GM12878 (cell line): ENCODE results near the gene GPR62. TPM values are rescaled to one million over a fixed set of nuclear protein-coding genes. Genes with fewer than 3 reads are reported as not detected.

Experiments used
- ATAC-seq: fragments of 200-7000 bp; cut with Tn5 transposase; 3 replicates; pipeline ENCODE4 v1.9.1; 2020; ENCODE audit warnings: mild to moderate bottlenecking, moderate library complexity
- BruUV-seq: library from RNA; stranded (reverse); fragments of 400-500 nt; replicated peaks from 2 replicates; lab custom pipeline; 2021; lab: Mats Ljungman, UMichigan
- CTCF ChIA-PET: fragments of 300-600 bp; sonication (Branson Sonifier 250); formaldehyde crosslinking; extraction: SDS; loops from one replicate; lab custom pipeline; 2021; ENCODE audit warnings: inconsistent platforms; lab: Yijun Ruan, JAX
- POLR2A ChIA-PET: fragments of 350-600 bp; formaldehyde crosslinking; extraction: SDS; loops from one replicate; lab custom pipeline; 2021; ENCODE audit warnings: inconsistent platforms; lab: Charles Lee
- RAD21 ChIA-PET: fragments of 300-600 bp; sonication (Branson Sonifier 250); formaldehyde crosslinking; loops from one replicate; lab custom pipeline; 2023; ENCODE audit warnings: antibody characterized with exemption; ENCODE audit not compliant: unreplicated experiment; lab: Charles Lee
- SMC1A ChIA-PET: fragments of 300-600 bp; sonication (Branson Sonifier 250); formaldehyde crosslinking; loops from one replicate; lab custom pipeline; 2023; ENCODE audit not compliant: unreplicated experiment, uncharacterized antibody; lab: Charles Lee
- DNase-seq: peaks from one replicate; pipeline ENCODE4 v3.0.0-alpha.2; 2011; ENCODE audit warnings: low read depth, low spot score
- FAIRE-seq: peaks from 3 replicates; lab custom pipeline; 2011; peaks lifted over from hg19 to GRCh38; lab: Jason Lieb, UNC
- H2AFZ ChIP-seq: 2 replicates; pipeline ENCODE4 v1.6.0; 2011; ENCODE audit warnings: low read depth, low read length, control low read depth; ENCODE audit not compliant: control insufficient read depth
- H3K27ac ChIP-seq: 2 replicates; pipeline ENCODE4 v1.5.1; 2011; ENCODE audit warnings: control low read depth; ENCODE audit not compliant: control insufficient read depth, insufficient read depth
- H3K27me3 ChIP-seq, 2 experiments: replicated peaks in 1 of 2; 2 replicates each; pipeline versions ENCODE4 v1.6.0 to v1.6.1; 2011; ENCODE audit warnings: low read length in 1 of 2; ENCODE audit not compliant: control insufficient read depth in 2 of 2, insufficient read depth in 2 of 2
- H3K36me3 ChIP-seq, 2 experiments: 2 replicates each; pipeline ENCODE4 v1.5.1; 2011; ENCODE audit warnings: low read length in 1 of 2; ENCODE audit not compliant: control insufficient read depth in 2 of 2, insufficient read depth in 2 of 2
- H3K4me1 ChIP-seq: 2 replicates; pipeline ENCODE4 v1.6.1; 2011; ENCODE audit warnings: mild to moderate bottlenecking, low read length, moderate library complexity, mixed read lengths; ENCODE audit not compliant: control insufficient read depth, insufficient read depth
- H3K4me2 ChIP-seq: 2 replicates; pipeline ENCODE4 v1.6.0; 2011; ENCODE audit warnings: control low read depth; ENCODE audit not compliant: control insufficient read depth, insufficient read depth
- H3K4me3 ChIP-seq: fragments of 200-600 bp; sonication (generic); 2 replicates; pipeline ENCODE4 v1.5.1; 2016
- H3K79me2 ChIP-seq: 2 replicates; pipeline ENCODE4 v1.6.0; 2011; ENCODE audit warnings: low read length; ENCODE audit not compliant: control insufficient read depth, insufficient read depth
- H3K9ac ChIP-seq: 2 replicates; pipeline ENCODE4 v1.8.0; 2011; ENCODE audit warnings: low read length, control low read depth, mixed read lengths; ENCODE audit not compliant: control insufficient read depth, insufficient read depth
- H3K9me3 ChIP-seq: replicated peaks from 3 replicates; pipeline ENCODE4 v1.5.1; 2011; ENCODE audit warnings: mild to moderate bottlenecking, low read length; ENCODE audit not compliant: control insufficient read depth, insufficient read depth
- H4K20me1 ChIP-seq: 2 replicates; pipeline ENCODE4 v1.6.0; 2011; ENCODE audit not compliant: control insufficient read depth, insufficient read depth
- ASH2L ChIP-seq: fragments of 300-600, 200-600 bp; sonication (generic); IDR thresholded peaks from 2 replicates; pipeline ENCODE4 v1.6.1; 2017; ENCODE audit warnings: low read depth, mild to moderate bottlenecking, borderline replicate concordance
- ATF7 ChIP-seq: fragments of 450-650 bp; IDR thresholded peaks from 2 replicates; pipeline ENCODE4 v1.6.1; 2016; ENCODE audit warnings: low read depth, mild to moderate bottlenecking
- BACH1 ChIP-seq: fragments of 450-650 bp; IDR thresholded peaks from 2 replicates; pipeline ENCODE4 v1.6.1; 2017; ENCODE audit warnings: mild to moderate bottlenecking, borderline replicate concordance
- BRCA1 ChIP-seq: IDR thresholded peaks from 2 replicates; pipeline ENCODE4 v1.6.1; 2011; ENCODE audit warnings: low read depth, low read length, improper control_type of control experiment
- EED ChIP-seq: sonication (generic); IDR thresholded peaks from 2 replicates; pipeline ENCODE4 v1.6.1; 2016; ENCODE audit warnings: antibody characterized with exemption, low read depth
- EGR1 ChIP-seq, 2 experiments: IDR thresholded peaks; 1 replicate in 1 of 2; 2 replicates in 1 of 2; pipeline ENCODE4 v1.6.1; 2011 to 2012; ENCODE audit warnings: low read depth in 2 of 2, low read length in 2 of 2, borderline replicate concordance in 1 of 2, mild to moderate bottlenecking in 1 of 2, moderate library complexity in 1 of 2
- IKZF1 ChIP-seq: fragments of 450-650 bp; conservative IDR thresholded peaks from 2 replicates; pipeline ENCODE4 v1.6.1; 2017; ENCODE audit warnings: antibody characterized with exemption, mild to moderate bottlenecking
- MTA2 ChIP-seq: fragments of 450-650 bp; IDR thresholded peaks from 2 replicates; pipeline ENCODE4 v1.6.1; 2016; ENCODE audit warnings: low read depth, mild to moderate bottlenecking, moderate library complexity
- NBN ChIP-seq: fragments of 450-650 bp; IDR thresholded peaks from 2 replicates; pipeline ENCODE4 v1.6.1; 2016
- NFYA ChIP-seq: IDR thresholded peaks from 2 replicates; pipeline ENCODE4 v1.6.1; 2011; ENCODE audit warnings: low read depth, mild to moderate bottlenecking, low read length, improper control_type of control experiment, borderline replicate concordance
- NR2F1 ChIP-seq: fragments of 450-650 bp; conservative IDR thresholded peaks from 2 replicates; pipeline ENCODE4 v1.6.1; 2017; ENCODE audit warnings: mild to moderate bottlenecking
- POLR2AphosphoS5 ChIP-seq: IDR thresholded peaks from 2 replicates; pipeline ENCODE4 v1.6.1; 2011; ENCODE audit warnings: mild to moderate bottlenecking, low read length, inconsistent platforms
- SREBF2 ChIP-seq: IDR thresholded peaks from 2 replicates; pipeline ENCODE4 v1.6.1; 2012; ENCODE audit warnings: mild to moderate bottlenecking, low read length
- TCF3 ChIP-seq: IDR thresholded peaks from 2 replicates; pipeline ENCODE4 v1.6.1; 2012; ENCODE audit warnings: low read depth, mild to moderate bottlenecking, low read length, borderline replicate concordance; ENCODE audit not compliant: insufficient read depth
- YY1 ChIP-seq: IDR thresholded peaks from 2 replicates; pipeline ENCODE4 v1.6.1; 2011; ENCODE audit warnings: low read depth, mild to moderate bottlenecking, low read length
- ZNF207 ChIP-seq: fragments of 450-650 bp; IDR thresholded peaks from 2 replicates; pipeline ENCODE4 v1.6.1; 2014; ENCODE audit warnings: antibody characterized with exemption, mild to moderate bottlenecking, borderline replicate concordance
- WGBS: methylation state at CpG from one replicate; pipeline ENCODE4 v1.1.6; 2016; ENCODE audit warnings: low lambda C conversion rate; ENCODE audit not compliant: insufficient replicate concordance, insufficient coverage; ENCODE audit errors: missing lambda C conversion rate; 5-methylcytosine and 5-hydroxymethylcytosine counted together
- in situ Hi-C: fragments of 300-500 bp; cut with MboI; formaldehyde crosslinking; loops from 9 replicates; pipeline ENCODE4 v1.14.3; 2018; ENCODE audit warnings: mixed read lengths
- intact Hi-C: fragments of 100-400 bp; cut with micrococcal nuclease; formaldehyde crosslinking; loops from one replicate; pipeline ENCODE4 v1.14.2; 2022; ENCODE audit not compliant: unreplicated experiment
- polyA plus RNA-seq, 11 experiments: library from polyadenylated mRNA; depleted of rRNA in 4 of 11; unstranded in 6 of 11; stranded (reverse) in 5 of 11; fragments of >200 nt; fragmentation: Nextera tagmentation in 4 of 11; fragmentation: Illumina TruSeq in 1 of 11; extraction: Ambion mirVana in 4 of 11; extraction: Trizol in 1 of 11; gene quantifications; 1 replicate in 1 of 11; 2 replicates in 10 of 11; pipeline versions ENCODE4 v1.2.1 to v1.2.3, GENCODE V29; 2011 to 2016; ENCODE audit warnings: inconsistent platforms in 2 of 11, missing spikeins in 2 of 11, low read depth in 1 of 11
- total RNA-seq, 4 experiments: library from RNA; depleted of rRNA in 3 of 4; stranded (reverse); fragments of >200 nt in 3 of 4; fragmentation: Illumina TruSeq in 1 of 4; extraction: Trizol in 1 of 4; gene quantifications; 2 replicates each; pipeline versions ENCODE4 v1.2.1 to v1.2.3, GENCODE V29; 2013 to 2021
- TF ChIP-seq, protein P1 (sequence below): fragments of 450-650 bp; IDR thresholded peaks from 2 replicates; pipeline ENCODE4 v1.6.1; 2017; ENCODE audit warnings: antibody characterized with exemption, mild to moderate bottlenecking, moderate library complexity

Gene GPR62
- total and polyA plus RNA-seq, 10 of the 15 experiments (the other 5 are each of a cell fraction or from before 2014, with no cell fraction given): not detected

DNA sequence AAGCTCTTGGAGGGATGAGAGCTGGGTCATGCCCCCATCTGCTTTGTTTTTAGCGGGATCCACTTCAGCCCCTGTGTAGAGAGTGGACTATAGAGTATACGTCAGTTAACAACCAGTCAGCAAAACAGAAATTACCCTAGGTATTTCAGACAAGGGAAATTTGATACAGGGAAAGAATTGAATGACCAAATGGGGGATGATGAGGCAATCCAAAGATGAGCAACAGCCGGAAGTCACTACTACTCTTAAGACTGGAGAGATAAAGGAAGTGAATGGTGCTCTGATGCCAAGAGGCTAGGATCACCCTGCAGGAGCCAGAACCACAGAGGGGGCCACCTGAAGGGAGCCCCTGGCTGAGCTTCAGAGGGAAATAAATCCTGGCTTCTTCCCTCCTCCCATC, 1.7 kb upstream of the GPR62 start:
- Histone ChIP-seq H3K4me2 (no peak overlapping the region), H4K20me1 (no peaks in the 10 kb centered on the region), H3K4me3 (no peak overlapping the region), H3K4me1 (no peaks in the 10 kb centered on the region), H3K27me3 (peaks cover 0 to 8% of the 10 kb centered on the region in 2 experiments; a peak in 3 of 4 replicates), H2AFZ (no peak overlapping the region), H3K9ac (no peak overlapping the region), H3K27ac (no peak overlapping the region), H3K9me3 (no peaks in the 10 kb centered on the region), H3K79me2 (no peaks in the 10 kb centered on the region), H3K36me3 (no peaks in the 10 kb centered on the region)
- POLR2A ChIA-PET: no interaction called here
- in situ Hi-C loops (no loop called here), intact Hi-C loops (no loop called here)
- RAD21 ChIA-PET: interaction anchor here (1.2 kb wide), 1 partner anchor 12 kb away, joined by 3 read pairs; the partner anchor contains the start of gene RRP9
- 63% methylated on average over 3 of the region's 3 CpGs for WGBS
- DNase-seq (no peak), FAIRE-seq (no peak), ATAC-seq (no peak)
- no TSS peak for BruUV-seq
- CTCF ChIA-PET: interaction anchor here (1.2 to 1.6 kb wide), 4 partner anchors 11 to 29 kb away, joined by 4 to 5 read pairs (median 4); partner anchors contain the start of genes ABHD14B, PARP3 and RRP9
- SMC1A ChIA-PET: interaction anchor here (0.6 kb wide), 1 partner anchor 293 kb away, joined by 3 read pairs; no protein-coding TSS in a partner anchor
- TF ChIP-seq EGR1 (IDR thresholded peaks at IDR 0.05; ENCODE audit: borderline replicate concordance in 1 of 2, low read depth in 2 of 2, low read length in 2 of 2) (no peak), SREBF2 (no peak), TCF3 (no peak), NBN (no peak), ASH2L (no peak), BRCA1 (no peak), POLR2AphosphoS5 (no peak), NFYA (no peak), NR2F1 (no peak), IKZF1 (no peak), ATF7 (no peak), MTA2 (no peak), YY1 (no peak), EED (no peak), ZNF207 (no peak), BACH1 (no peak)
- TF ChIP-seq, protein P1, sequence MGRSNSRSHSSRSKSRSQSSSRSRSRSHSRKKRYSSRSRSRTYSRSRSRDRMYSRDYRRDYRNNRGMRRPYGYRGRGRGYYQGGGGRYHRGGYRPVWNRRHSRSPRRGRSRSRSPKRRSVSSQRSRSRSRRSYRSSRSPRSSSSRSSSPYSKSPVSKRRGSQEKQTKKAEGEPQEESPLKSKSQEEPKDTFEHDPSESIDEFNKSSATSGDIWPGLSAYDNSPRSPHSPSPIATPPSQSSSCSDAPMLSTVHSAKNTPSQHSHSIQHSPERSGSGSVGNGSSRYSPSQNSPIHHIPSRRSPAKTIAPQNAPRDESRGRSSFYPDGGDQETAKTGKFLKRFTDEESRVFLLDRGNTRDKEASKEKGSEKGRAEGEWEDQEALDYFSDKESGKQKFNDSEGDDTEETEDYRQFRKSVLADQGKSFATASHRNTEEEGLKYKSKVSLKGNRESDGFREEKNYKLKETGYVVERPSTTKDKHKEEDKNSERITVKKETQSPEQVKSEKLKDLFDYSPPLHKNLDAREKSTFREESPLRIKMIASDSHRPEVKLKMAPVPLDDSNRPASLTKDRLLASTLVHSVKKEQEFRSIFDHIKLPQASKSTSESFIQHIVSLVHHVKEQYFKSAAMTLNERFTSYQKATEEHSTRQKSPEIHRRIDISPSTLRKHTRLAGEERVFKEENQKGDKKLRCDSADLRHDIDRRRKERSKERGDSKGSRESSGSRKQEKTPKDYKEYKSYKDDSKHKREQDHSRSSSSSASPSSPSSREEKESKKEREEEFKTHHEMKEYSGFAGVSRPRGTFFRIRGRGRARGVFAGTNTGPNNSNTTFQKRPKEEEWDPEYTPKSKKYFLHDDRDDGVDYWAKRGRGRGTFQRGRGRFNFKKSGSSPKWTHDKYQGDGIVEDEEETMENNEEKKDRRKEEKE: no peak
